HepG2 (cell line): ENCODE measurements around the gene ANKRD42. TPM values are rescaled to one million over a fixed set of nuclear protein-coding genes. Genes with fewer than 3 reads are reported as not detected.
A peak's percentile ranks its signal among the peaks of the same experiment; 100 is the strongest.

Source experiments
- ATAC-seq: fragments of 200-7000 bp; cut with Tn5 transposase; 3 replicates; pipeline ENCODE4 v1.9.1; 2020; ENCODE audit warnings: mild to moderate bottlenecking, moderate library complexity
- BruUV-seq: library from RNA; stranded (reverse); fragments of 400-500 nt; replicated peaks from 2 replicates; lab custom pipeline; 2021; lab: Mats Ljungman, UMichigan
- CTCF ChIA-PET: fragments of 300-600 bp; formaldehyde crosslinking; extraction: SDS; loops from one replicate; lab custom pipeline; 2021; ENCODE audit warnings: low total read pairs, inconsistent platforms, low intra/inter-chr PET ratio; lab: Yijun Ruan, JAX
- POLR2A ChIA-PET: fragments of 350-600 bp; sonication (Branson Sonifier 250); formaldehyde crosslinking; loops from one replicate; lab custom pipeline; 2020; ENCODE audit warnings: antibody characterized with exemption, inconsistent platforms; lab: Yijun Ruan, JAX
- DNase-seq: peaks from one replicate; pipeline ENCODE4 v3.0.0-alpha.2; 2015; ENCODE audit warnings: low spot score
- FAIRE-seq: peaks from 3 replicates; lab custom pipeline; 2011; peaks lifted over from hg19 to GRCh38; lab: Jason Lieb, UNC
- H2AFZ ChIP-seq: one replicate; pipeline ENCODE4 v1.6.1; 2011; ENCODE audit warnings: low read length, inconsistent platforms
- H3K27ac ChIP-seq: fragments of 300-600 bp; 3 replicates; pipeline ENCODE4 v1.8.0; 2011; ENCODE audit warnings: mixed run types, mild to moderate bottlenecking, mixed read lengths, low read length, inconsistent platforms; ENCODE audit not compliant: insufficient read depth; ENCODE audit errors: extremely low read length
- H3K27me3 ChIP-seq, 2 experiments: fragments of 200-600 bp in 1 of 2; 2 replicates in 1 of 2; 3 replicates in 1 of 2; pipeline versions ENCODE4 v1.6.0 to v1.8.0; 2011; ENCODE audit warnings: low read length in 2 of 2, mild to moderate bottlenecking in 2 of 2, moderate library complexity in 2 of 2, inconsistent platforms in 1 of 2; ENCODE audit not compliant: insufficient read depth in 2 of 2, control insufficient read depth in 1 of 2
- H3K36me3 ChIP-seq, 2 experiments: fragments of 200-600 bp in 1 of 2; replicated peaks in 1 of 2; 2 replicates in 1 of 2; 3 replicates in 1 of 2; pipeline versions ENCODE4 v1.5.1 to v1.8.0; 2011; ENCODE audit warnings: low read length in 2 of 2, inconsistent platforms in 1 of 2; ENCODE audit not compliant: insufficient read depth in 2 of 2, control insufficient read depth in 1 of 2
- H3K4me1 ChIP-seq: 2 replicates; pipeline ENCODE4 v1.5.1; 2012; ENCODE audit warnings: low read length, inconsistent platforms; ENCODE audit not compliant: insufficient read depth
- H3K4me2 ChIP-seq: 2 replicates; pipeline ENCODE4 v1.6.0; 2011; ENCODE audit warnings: low read depth, low read length, inconsistent platforms
- H3K4me3 ChIP-seq, 3 experiments: fragments of 200-600 bp in 1 of 3; sonication (generic), shearing (Covaris generic) in 1 of 3; replicated peaks in 1 of 3; 2 replicates each; pipeline ENCODE4 v1.5.1; 2011 to 2016; ENCODE audit warnings: low read length in 3 of 3, inconsistent platforms in 2 of 3, low read depth in 2 of 3, mild to moderate bottlenecking in 2 of 3, control low read depth in 1 of 3, mixed read lengths in 1 of 3; ENCODE audit not compliant: insufficient read depth in 1 of 3
- H3K79me2 ChIP-seq: one replicate; pipeline ENCODE4 v1.6.1; 2011; ENCODE audit warnings: low read length, inconsistent platforms; ENCODE audit not compliant: insufficient read depth
- H3K9ac ChIP-seq: 2 replicates; pipeline ENCODE4 v1.6.0; 2011; ENCODE audit warnings: mild to moderate bottlenecking, low read depth, low read length, inconsistent platforms; ENCODE audit not compliant: insufficient read depth
- H3K9me3 ChIP-seq: 2 replicates; pipeline ENCODE4 v1.5.1; 2012; ENCODE audit warnings: mild to moderate bottlenecking, low read length
- H4K20me1 ChIP-seq: 2 replicates; pipeline ENCODE4 v1.6.0; 2011; ENCODE audit warnings: inconsistent platforms, mild to moderate bottlenecking, low read length, moderate library complexity; ENCODE audit not compliant: insufficient read depth
- AHDC1 ChIP-seq: sonication (generic); formaldehyde crosslinking; IDR thresholded peaks from 2 replicates; pipeline ENCODE4 v1.5.1; 2020; ENCODE audit warnings: mild to moderate bottlenecking, missing genetic modification reagents, borderline replicate concordance
- ZNF260 ChIP-seq: sonication (generic); formaldehyde crosslinking; IDR thresholded peaks from 2 replicates; pipeline ENCODE4 v1.4.0; 2020; ENCODE audit warnings: missing genetic modification reagents, low read depth, mild to moderate bottlenecking, borderline replicate concordance
- ZNF280D ChIP-seq: sonication (generic); formaldehyde crosslinking; IDR thresholded peaks from 2 replicates; pipeline ENCODE4 v1.5.1; 2020; ENCODE audit warnings: mild to moderate bottlenecking, missing genetic modification reagents
- WGBS: methylation state at CpG from one replicate; pipeline ENCODE4 v1.1.6; 2017; ENCODE audit warnings: low lambda C conversion rate; 5-methylcytosine and 5-hydroxymethylcytosine counted together
- in situ Hi-C: cut with HindIII; loops from 2 replicates; pipeline ENCODE4 v1.10.0; 2017; ENCODE audit warnings: low pct_unique_long_range_greater_than_20kb; ENCODE audit not compliant: extremely low pct_ligation_motif_present
- intact Hi-C: fragments of 100-400 bp; cut with micrococcal nuclease; formaldehyde crosslinking; loops from one replicate; pipeline ENCODE4 v1.10.0; 2022; ENCODE audit not compliant: unreplicated experiment
- polyA plus RNA-seq, 8 experiments: library from polyadenylated mRNA; depleted of rRNA in 3 of 8; stranded (reverse) in 7 of 8; unstranded in 1 of 8; fragments of >200 nt; fragmentation: Illumina TruSeq in 4 of 8; extraction: Trizol in 4 of 8; gene quantifications; 2 replicates each; pipeline versions ENCODE4 v1.2.1 to v1.2.3, GENCODE V29; 2011 to 2016; ENCODE audit warnings: low read depth in 4 of 8, missing spikeins in 1 of 8, mixed read lengths in 1 of 8; ENCODE audit not compliant: insufficient read depth in 1 of 8
- total RNA-seq, 5 experiments: library from RNA; depleted of rRNA; stranded (reverse); fragments of >200 nt; fragmentation: Illumina TruSeq; extraction: Trizol; gene quantifications; 2 replicates each; pipeline ENCODE4 v1.2.3, GENCODE V29; 2016; ENCODE audit warnings: low read depth in 1 of 5
- TF ChIP-seq, protein P1 (sequence below): sonication (generic); formaldehyde crosslinking; IDR thresholded peaks from 2 replicates; pipeline ENCODE4 v1.4.0; 2020; ENCODE audit warnings: missing genetic modification reagents
- TF ChIP-seq, protein P2 (sequence below): sonication (generic); formaldehyde crosslinking; IDR thresholded peaks from 2 replicates; pipeline ENCODE4 v1.4.0; 2020; ENCODE audit warnings: missing genetic modification reagents, borderline replicate concordance

The ANKRD42 gene
- total and polyA plus RNA-seq, 2 of the 13 experiments (the other 11 are each of a cell fraction or from before 2014, with no cell fraction given), result 2.2 to 3.7 TPM

DNA sequence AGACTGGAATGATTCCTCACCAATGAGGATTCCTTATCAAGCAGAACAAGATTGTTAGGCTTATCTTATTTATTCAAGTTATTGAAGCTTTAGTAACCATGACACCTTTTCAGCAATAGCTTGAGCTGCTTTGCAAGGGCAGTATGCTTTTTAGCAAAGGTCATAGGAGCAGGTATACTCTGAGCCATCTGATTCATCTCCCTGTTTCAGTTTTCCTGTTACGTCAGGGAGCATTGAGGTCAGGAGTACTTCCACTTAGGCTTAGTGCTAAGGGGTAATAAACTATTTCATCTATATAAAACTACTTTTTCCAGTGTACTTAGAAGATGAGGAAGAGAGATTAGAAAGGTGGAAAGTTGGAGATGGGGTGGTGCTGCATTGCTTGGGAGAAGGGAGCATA lies 17.7 kb upstream of the ANKRD42 start:
- intact Hi-C loops, result no loop called here
- Histone ChIP-seq H3K9ac (no peak overlapping the region), H3K36me3 (peaks cover 5 to 43% of the 10 kb centered on the region in 2 experiments; a peak in 4 of 5 replicates), H3K4me3 (no peak overlapping the region), H3K4me2 (no peak overlapping the region), H3K79me2 (peaks cover 20% of the 10 kb centered on the region), H4K20me1 (no peaks in the 10 kb centered on the region; the same call in 1 of the 2 replicates), H3K9me3 (no peaks in the 10 kb centered on the region), H2AFZ (no peak overlapping the region), H3K27ac (no peak overlapping the region), H3K4me1 (peaks cover 8% of the 10 kb centered on the region; the same call in 1 of the 2 replicates), H3K27me3 (no peaks in the 10 kb centered on the region)
- ATAC-seq (peak; percentile 25; the same call in 1 of the 3 replicates), FAIRE-seq (no peak), DNase-seq (no peak)
- in situ Hi-C loops, result no loop called here
- POLR2A ChIA-PET, result no interaction called here
- CTCF ChIA-PET, result no interaction called here
- BruUV-seq, result no TSS peak
- WGBS, result 96% methylated on average over 1 of the region's 1 CpG
- TF ChIP-seq, protein P1, sequence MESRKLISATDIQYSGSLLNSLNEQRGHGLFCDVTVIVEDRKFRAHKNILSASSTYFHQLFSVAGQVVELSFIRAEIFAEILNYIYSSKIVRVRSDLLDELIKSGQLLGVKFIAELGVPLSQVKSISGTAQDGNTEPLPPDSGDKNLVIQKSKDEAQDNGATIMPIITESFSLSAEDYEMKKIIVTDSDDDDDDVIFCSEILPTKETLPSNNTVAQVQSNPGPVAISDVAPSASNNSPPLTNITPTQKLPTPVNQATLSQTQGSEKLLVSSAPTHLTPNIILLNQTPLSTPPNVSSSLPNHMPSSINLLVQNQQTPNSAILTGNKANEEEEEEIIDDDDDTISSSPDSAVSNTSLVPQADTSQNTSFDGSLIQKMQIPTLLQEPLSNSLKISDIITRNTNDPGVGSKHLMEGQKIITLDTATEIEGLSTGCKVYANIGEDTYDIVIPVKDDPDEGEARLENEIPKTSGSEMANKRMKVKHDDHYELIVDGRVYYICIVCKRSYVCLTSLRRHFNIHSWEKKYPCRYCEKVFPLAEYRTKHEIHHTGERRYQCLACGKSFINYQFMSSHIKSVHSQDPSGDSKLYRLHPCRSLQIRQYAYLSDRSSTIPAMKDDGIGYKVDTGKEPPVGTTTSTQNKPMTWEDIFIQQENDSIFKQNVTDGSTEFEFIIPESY (CRISPR knock-in tag), result no peak
- no peak for TF ChIP-seq ZNF260 (CRISPR knock-in tag)
- no peak for TF ChIP-seq AHDC1 (CRISPR knock-in tag)
- TF ChIP-seq ZNF280D (CRISPR knock-in tag), result no peak
- TF ChIP-seq, protein P2, sequence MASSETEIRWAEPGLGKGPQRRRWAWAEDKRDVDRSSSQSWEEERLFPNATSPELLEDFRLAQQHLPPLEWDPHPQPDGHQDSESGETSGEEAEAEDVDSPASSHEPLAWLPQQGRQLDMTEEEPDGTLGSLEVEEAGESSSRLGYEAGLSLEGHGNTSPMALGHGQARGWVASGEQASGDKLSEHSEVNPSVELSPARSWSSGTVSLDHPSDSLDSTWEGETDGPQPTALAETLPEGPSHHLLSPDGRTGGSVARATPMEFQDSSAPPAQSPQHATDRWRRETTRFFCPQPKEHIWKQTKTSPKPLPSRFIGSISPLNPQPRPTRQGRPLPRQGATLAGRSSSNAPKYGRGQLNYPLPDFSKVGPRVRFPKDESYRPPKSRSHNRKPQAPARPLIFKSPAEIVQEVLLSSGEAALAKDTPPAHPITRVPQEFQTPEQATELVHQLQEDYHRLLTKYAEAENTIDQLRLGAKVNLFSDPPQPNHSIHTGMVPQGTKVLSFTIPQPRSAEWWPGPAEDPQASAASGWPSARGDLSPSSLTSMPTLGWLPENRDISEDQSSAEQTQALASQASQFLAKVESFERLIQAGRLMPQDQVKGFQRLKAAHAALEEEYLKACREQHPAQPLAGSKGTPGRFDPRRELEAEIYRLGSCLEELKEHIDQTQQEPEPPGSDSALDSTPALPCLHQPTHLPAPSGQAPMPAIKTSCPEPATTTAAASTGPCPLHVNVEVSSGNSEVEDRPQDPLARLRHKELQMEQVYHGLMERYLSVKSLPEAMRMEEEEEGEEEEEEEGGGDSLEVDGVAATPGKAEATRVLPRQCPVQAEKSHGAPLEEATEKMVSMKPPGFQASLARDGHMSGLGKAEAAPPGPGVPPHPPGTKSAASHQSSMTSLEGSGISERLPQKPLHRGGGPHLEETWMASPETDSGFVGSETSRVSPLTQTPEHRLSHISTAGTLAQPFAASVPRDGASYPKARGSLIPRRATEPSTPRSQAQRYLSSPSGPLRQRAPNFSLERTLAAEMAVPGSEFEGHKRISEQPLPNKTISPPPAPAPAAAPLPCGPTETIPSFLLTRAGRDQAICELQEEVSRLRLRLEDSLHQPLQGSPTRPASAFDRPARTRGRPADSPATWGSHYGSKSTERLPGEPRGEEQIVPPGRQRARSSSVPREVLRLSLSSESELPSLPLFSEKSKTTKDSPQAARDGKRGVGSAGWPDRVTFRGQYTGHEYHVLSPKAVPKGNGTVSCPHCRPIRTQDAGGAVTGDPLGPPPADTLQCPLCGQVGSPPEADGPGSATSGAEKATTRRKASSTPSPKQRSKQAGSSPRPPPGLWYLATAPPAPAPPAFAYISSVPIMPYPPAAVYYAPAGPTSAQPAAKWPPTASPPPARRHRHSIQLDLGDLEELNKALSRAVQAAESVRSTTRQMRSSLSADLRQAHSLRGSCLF (CRISPR knock-in tag), result no peak
